Activated CD8-positive, alpha-beta T cell treated with anti-CD3 and anti-CD28 coated beads for 36 hours (primary cell): ENCODE measurements around the gene TAL2. TPM values are rescaled to one million over a fixed set of nuclear protein-coding genes. Genes with fewer than 3 reads are reported as not detected.

Experiments
- ATAC-seq: fragments of 200-7000 bp; cut with Tn5 transposase; one replicate; pipeline ENCODE4 v1.10.0; 2021; ENCODE audit warnings: mild to moderate bottlenecking, moderate library complexity
- CTCF ChIA-PET: fragments of 350-600 bp; sonication (Branson Sonifier 250); formaldehyde crosslinking; loops from one replicate; lab custom pipeline; 2021; ENCODE audit warnings: antibody characterized with exemption; lab: Charles Lee
- POLR2A ChIA-PET: fragments of 350-600 bp; sonication (Branson Sonifier 250); formaldehyde crosslinking; loops from one replicate; lab custom pipeline; 2021; ENCODE audit warnings: antibody characterized with exemption; lab: Charles Lee
- DNase-seq: peaks from one replicate; pipeline ENCODE4 v3.0.0-alpha.2; 2020
- H3K27ac Mint-ChIP-seq: one replicate; pipeline ENCODE4 v1.8.0; 2021; ENCODE audit warnings: mild to moderate bottlenecking, mixed read lengths
- H3K27me3 Mint-ChIP-seq: one replicate; pipeline ENCODE4 v1.8.0; 2021; ENCODE audit warnings: mixed read lengths
- H3K36me3 Mint-ChIP-seq: one replicate; pipeline ENCODE4 v1.8.0; 2021; ENCODE audit warnings: low read depth, mixed read lengths
- H3K4me1 Mint-ChIP-seq: one replicate; pipeline ENCODE4 v1.8.0; 2021; ENCODE audit warnings: low read depth, mixed read lengths
- H3K4me3 Mint-ChIP-seq: one replicate; pipeline ENCODE4 v1.8.0; 2021; ENCODE audit warnings: mild to moderate bottlenecking, moderate library complexity, mixed read lengths
- H3K9me3 Mint-ChIP-seq: one replicate; pipeline ENCODE4 v1.8.0; 2021; ENCODE audit warnings: mixed read lengths
- CTCF ChIP-seq: fragments of 200-600 bp; IDR thresholded peaks from one replicate; pipeline ENCODE4 v1.8.0; 2022; ENCODE audit warnings: antibody characterized with exemption, mild to moderate bottlenecking
- intact Hi-C: fragments of 100-400 bp; cut with micrococcal nuclease; formaldehyde crosslinking; loops from one replicate; pipeline ENCODE4 v1.10.0; 2022
- total RNA-seq, 2 experiments: library from RNA; stranded (reverse); gene quantifications; one replicate each; pipeline ENCODE4 v1.2.3, GENCODE V29; 2021

Gene TAL2
- total RNA-seq, 2 experiments from 2014 or later, result not detected

DNA sequence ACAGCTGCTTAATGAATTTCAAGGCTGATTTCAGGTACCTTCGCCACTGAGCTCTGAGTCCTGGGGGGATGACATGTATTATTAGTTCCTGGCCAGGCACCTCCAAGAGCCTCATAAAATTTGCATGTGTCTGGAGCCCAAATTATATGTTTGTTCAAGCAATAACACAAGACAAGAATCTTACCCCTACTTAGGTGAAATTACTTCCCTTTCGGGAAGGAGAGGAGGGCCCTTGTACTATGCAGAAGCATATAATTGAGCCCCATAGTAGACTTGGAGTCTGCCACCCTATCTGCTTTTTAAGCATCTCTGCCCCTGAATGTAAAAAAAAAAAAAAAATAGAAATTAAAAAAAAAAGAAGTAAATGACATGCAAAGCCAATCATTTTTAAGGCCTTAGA is 19.1 kb downstream of the TAL2 start:
- H3K27ac Mint-ChIP-seq, result no peak overlapping the region
- no peak for TF ChIP-seq CTCF
- intact Hi-C loops, result no loop called here
- H3K36me3 Mint-ChIP-seq, result no peaks in the 10 kb centered on the region
- H3K4me1 Mint-ChIP-seq, result no peaks in the 10 kb centered on the region
- ChIA-PET CTCF (no interaction called here), POLR2A (no interaction called here)
- ATAC-seq (no peak), DNase-seq (no peak)
- H3K9me3 Mint-ChIP-seq, result no peaks in the 10 kb centered on the region
- no peaks in the 10 kb centered on the region for H3K27me3 Mint-ChIP-seq
- H3K4me3 Mint-ChIP-seq, result no peak overlapping the region

- H3K4me1 Mint-ChIP-seq, result no peaks in the 10 kb centered on the region
- CTCF ChIA-PET, result no interaction called here
These were observed 19.5 kb downstream of the TAL2 start for GRCh38 chr9:105681724-105682123.

DNA sequence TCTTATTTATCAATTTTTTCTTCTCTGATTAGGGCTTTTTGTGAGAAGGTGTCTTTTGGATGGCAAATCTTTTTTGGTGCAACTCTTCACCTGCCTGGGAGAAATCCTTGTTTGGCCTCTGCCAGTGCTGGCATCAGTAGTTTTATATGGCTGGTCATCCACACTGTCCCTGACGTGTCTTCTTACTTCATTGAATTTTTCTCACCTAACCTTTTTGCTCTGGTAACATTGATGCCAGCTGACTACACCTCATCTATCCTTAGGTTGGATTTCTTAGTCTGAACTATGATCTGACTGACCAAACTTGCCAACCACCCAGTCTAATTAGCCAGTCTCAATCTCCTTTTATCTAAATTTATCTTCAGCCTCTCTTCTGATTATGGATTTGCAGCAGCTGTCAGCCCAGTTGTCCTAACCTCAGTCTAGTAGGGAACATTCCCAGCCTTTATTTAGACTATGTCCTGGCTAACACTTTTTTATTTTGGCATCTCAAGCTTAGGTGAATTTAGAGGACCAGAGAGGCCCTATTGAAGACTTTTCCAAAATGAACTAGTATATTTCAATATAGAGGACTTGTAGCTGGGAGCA is 21.5 kb downstream of the TAL2 start:
- no peaks in the 10 kb centered on the region for H3K27me3 Mint-ChIP-seq
- no peaks in the 10 kb centered on the region for H3K36me3 Mint-ChIP-seq
- no peaks in the 10 kb centered on the region for H3K9me3 Mint-ChIP-seq
- no peak overlapping the region for H3K4me3 Mint-ChIP-seq
- TF ChIP-seq CTCF, result no peak
- intact Hi-C loops, result no loop called here
- no peak overlapping the region for H3K27ac Mint-ChIP-seq
- ChIA-PET POLR2A (no interaction called here), CTCF (no interaction called here)
- H3K4me1 Mint-ChIP-seq, result no peaks in the 10 kb centered on the region
- ATAC-seq (no peak), DNase-seq (no peak)

More at GRCh38 chr9:105681724-105682123, 19.5 kb downstream of the TAL2 start:
- DNase-seq (no peak), ATAC-seq (no peak)
- Mint-ChIP-seq H3K36me3 (no peaks in the 10 kb centered on the region), H3K9me3 (no peaks in the 10 kb centered on the region), H3K4me3 (no peak overlapping the region), H3K27ac (no peak overlapping the region), H3K27me3 (no peaks in the 10 kb centered on the region)
- POLR2A ChIA-PET, result no interaction called here
- intact Hi-C loops, result no loop called here
- no peak for TF ChIP-seq CTCF

- CTCF ChIA-PET, result no interaction called here
- intact Hi-C loops, result no loop called here
- H3K4me3 Mint-ChIP-seq, result no peak overlapping the region
- DNase-seq (no peak), ATAC-seq (no peak)
- no peaks in the 10 kb centered on the region for H3K9me3 Mint-ChIP-seq
- peaks cover 7% of the 10 kb centered on the region for H3K27me3 Mint-ChIP-seq
- no peak overlapping the region for H3K27ac Mint-ChIP-seq
- no peaks in the 10 kb centered on the region for H3K36me3 Mint-ChIP-seq
- POLR2A ChIA-PET, result no interaction called here
- TF ChIP-seq CTCF, result no peak
- H3K4me1 Mint-ChIP-seq, result no peaks in the 10 kb centered on the region
These were observed 24.7 kb downstream of the TAL2 start for GRCh38 chr9:105686936-105687335.

DNA sequence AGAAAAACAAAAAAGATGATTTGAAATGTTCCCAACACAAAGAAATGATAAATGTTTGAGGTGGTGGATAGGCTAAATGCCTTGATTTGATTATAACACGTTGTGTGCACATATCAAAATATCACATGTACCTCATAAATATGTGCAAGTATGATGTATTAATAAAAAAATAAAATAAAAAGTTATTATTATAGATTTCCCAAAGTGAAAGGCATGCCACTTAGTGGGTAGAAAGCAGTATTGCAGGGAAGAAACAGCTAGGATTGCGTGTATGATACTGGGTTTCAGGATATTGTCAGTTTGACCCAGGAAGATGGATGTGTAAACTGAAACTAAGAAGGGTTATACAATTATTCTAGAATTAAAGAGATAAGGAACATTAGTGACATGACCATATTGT is 28.5 kb downstream of the TAL2 start:
- no peaks in the 10 kb centered on the region for H3K9me3 Mint-ChIP-seq
- H3K4me1 Mint-ChIP-seq, result peaks cover 12% of the 10 kb centered on the region
- POLR2A ChIA-PET, result no interaction called here

More for the DNA sequence above, 28.5 kb downstream of the TAL2 start:
- no peak for DNase-seq
- Mint-ChIP-seq H3K4me3 (no peak overlapping the region), H3K27ac (no peak overlapping the region), H3K27me3 (peaks cover 14% of the 10 kb centered on the region), H3K36me3 (no peaks in the 10 kb centered on the region)
- no peak for ATAC-seq
- intact Hi-C loops, result no loop called here
- CTCF ChIA-PET, result no interaction called here
- no peak for TF ChIP-seq CTCF
